GM21576 (cell line): Measurements from ENCODE around the gene TSHR.

Experiments
- ATAC-seq: cut with Tn5 transposase; IDR thresholded peaks from one replicate; pipeline ENCODE4 v1.9.1; 2021; ENCODE audit warnings: mild to moderate bottlenecking, moderate library complexity; ENCODE audit not compliant: unreplicated experiment

The TSHR gene

GRCh38 chr14:81125536-81125935 is 170.1 kb downstream of the TSHR start:
- no peak for ATAC-seq

- no peak for ATAC-seq
These were observed 172.4 kb downstream of the TSHR start for GRCh38 chr14:81127785-81128184.

GRCh38 chr14:81129242-81129641 is 173.8 kb downstream of the TSHR start:
- no peak for ATAC-seq

GRCh38 chr14:81132468-81132867 is 177.0 kb downstream of the TSHR start:
- ATAC-seq: no peak

GRCh38 chr14:81133400-81133799 is 178.0 kb downstream of the TSHR start:
- ATAC-seq: no peak

- ATAC-seq: no peak
These were observed 181.9 kb downstream of the TSHR start for GRCh38 chr14:81137316-81137715.

- ATAC-seq: no peak
These were observed 183.0 kb downstream of the TSHR start for GRCh38 chr14:81138429-81138828.

- ATAC-seq: no peak
These were observed 186.0 kb downstream of the TSHR start for GRCh38 chr14:81141426-81141825.

GRCh38 chr14:81143793-81144192 is 188.4 kb downstream of the TSHR start:
- no peak for ATAC-seq

GRCh38 chr14:81144824-81145603 is 189.6 kb downstream of the TSHR start:
- no peak for ATAC-seq

GRCh38 chr14:81147140-81147897 is 191.9 kb downstream of the TSHR start:
- peak; percentile 69 for ATAC-seq

GRCh38 chr14:81148635-81149034 is 193.2 kb downstream of the TSHR start:
- ATAC-seq: no peak

GRCh38 chr14:81153187-81153586 is 197.8 kb downstream of the TSHR start:
- ATAC-seq: no peak

GRCh38 chr14:81157431-81157830 is 202.0 kb downstream of the TSHR start:
- ATAC-seq: no peak

GRCh38 chr14:81161088-81161487 is 205.7 kb downstream of the TSHR start:
- ATAC-seq: no peak

GRCh38 chr14:81161749-81162148 is 206.3 kb downstream of the TSHR start:
- no peak for ATAC-seq

- no peak for ATAC-seq
These were observed 207.5 kb downstream of the TSHR start for GRCh38 chr14:81162941-81163340.

GRCh38 chr14:81164167-81164774 is 208.8 kb downstream of the TSHR start:
- peak; percentile 96 for ATAC-seq

GRCh38 chr14:81165188-81165587 is 209.8 kb downstream of the TSHR start:
- no peak for ATAC-seq

GRCh38 chr14:81166121-81166520 is 210.7 kb downstream of the TSHR start:
- no peak for ATAC-seq

- ATAC-seq: no peak
These were observed 213.8 kb downstream of the TSHR start for GRCh38 chr14:81169267-81169666.

GRCh38 chr14:81169711-81170103 is 214.3 kb downstream of the TSHR start:
- peak; percentile 20 for ATAC-seq
